ENCODE measurements around the gene TBC1D1.
"Not testable (repeated sequence)": the region's sequence is repeated elsewhere in the genome, so short reads cannot be mapped to it uniquely, and the experiment has no call there.

The TBC1D1 gene

GRCh38 chr4:38015886-38016515, 125.1 kb downstream of the TBC1D1 start:
- peak; percentile 20 to 36 for DNase-seq (ENCODE audit: low read depth in 2 of 2)

GRCh38 chr4:38016698-38017097, 125.8 kb downstream of the TBC1D1 start:
- no peak for DNase-seq (ENCODE audit: low read depth in 2 of 2)

GRCh38 chr4:38017609-38018008, 126.7 kb downstream of the TBC1D1 start:
- no peak for DNase-seq (ENCODE audit: low read depth in 2 of 2)

- DNase-seq (ENCODE audit: low read depth in 2 of 2) = no peak
Observed at GRCh38 chr4:38020386-38020785, 129.5 kb downstream of the TBC1D1 start.

- not testable (repeated sequence) for DNase-seq (ENCODE audit: low read depth in 2 of 2)
Observed at GRCh38 chr4:38020961-38021360, 130.1 kb downstream of the TBC1D1 start.

- no peak for DNase-seq (ENCODE audit: low read depth in 2 of 2)
Observed at GRCh38 chr4:38021751-38022150, 130.9 kb downstream of the TBC1D1 start.

- no peak for DNase-seq (ENCODE audit: low read depth in 2 of 2)
Observed at GRCh38 chr4:38023347-38024205, 132.7 kb downstream of the TBC1D1 start.

- DNase-seq (ENCODE audit: low read depth in 2 of 2) = no peak
Observed at GRCh38 chr4:38024206-38024509, 133.3 kb downstream of the TBC1D1 start.

GRCh38 chr4:38025665-38026064, 134.8 kb downstream of the TBC1D1 start:
- no peak for DNase-seq (ENCODE audit: low read depth in 2 of 2)

GRCh38 chr4:38026158-38026740, 135.4 kb downstream of the TBC1D1 start:
- no peak for DNase-seq (ENCODE audit: low read depth in 2 of 2)

GRCh38 chr4:38030023-38030422, 139.1 kb downstream of the TBC1D1 start:
- DNase-seq (ENCODE audit: low read depth in 2 of 2) = peak in 1 of 2 experiments; percentile 13

GRCh38 chr4:38034986-38035882, 144.3 kb downstream of the TBC1D1 start:
- DNase-seq (ENCODE audit: low read depth in 2 of 2) = peak; percentile 39 to 44

GRCh38 chr4:38036548-38036947, 145.7 kb downstream of the TBC1D1 start:
- DNase-seq (ENCODE audit: low read depth in 2 of 2) = no peak

- DNase-seq (ENCODE audit: low read depth in 2 of 2) = no peak
Observed at GRCh38 chr4:38037612-38038011, 146.7 kb downstream of the TBC1D1 start.

- DNase-seq (ENCODE audit: low read depth in 2 of 2) = no peak
Observed at GRCh38 chr4:38040619-38041018, 149.7 kb downstream of the TBC1D1 start.

- DNase-seq (ENCODE audit: low read depth in 2 of 2) = no peak
Observed at GRCh38 chr4:38044060-38044459, 153.2 kb downstream of the TBC1D1 start.

GRCh38 chr4:38045289-38045988, 154.6 kb downstream of the TBC1D1 start:
- DNase-seq (ENCODE audit: low read depth in 2 of 2) = no peak

GRCh38 chr4:38046727-38047489, 156.0 kb downstream of the TBC1D1 start:
- DNase-seq (ENCODE audit: low read depth in 2 of 2) = no peak

GRCh38 chr4:38049545-38050170, 158.8 kb downstream of the TBC1D1 start:
- DNase-seq (ENCODE audit: low read depth in 2 of 2) = no peak

All from fibroblast of skin of left quadriceps (primary cell).